Fibroblast of skin of back (primary cell): Measurements from ENCODE around the gene CELSR2.

ENCODE experiments used
- DNase-seq: peaks from one replicate; pipeline ENCODE4 v3.0.0-alpha.2; 2013

CELSR2 gene

GRCh38 chr1:109228167-109228566, 21.2 kb upstream of the CELSR2 start:
- peak; percentile 27 for DNase-seq

- DNase-seq = no peak
These were observed 19.7 kb upstream of the CELSR2 start for GRCh38 chr1:109229531-109230127.

GRCh38 chr1:109231066-109231465, 18.3 kb upstream of the CELSR2 start:
- DNase-seq = no peak

GRCh38 chr1:109235137-109235536, 14.2 kb upstream of the CELSR2 start:
- DNase-seq = no peak

- DNase-seq = no peak
These were observed 11.8 kb upstream of the CELSR2 start for GRCh38 chr1:109237512-109237911.

- DNase-seq = no peak
These were observed 11.0 kb upstream of the CELSR2 start for GRCh38 chr1:109238382-109238781.

GRCh38 chr1:109239047-109239408, 10.3 kb upstream of the CELSR2 start:
- no peak for DNase-seq

- peak; percentile 40 for DNase-seq
These were observed 9.8 kb upstream of the CELSR2 start for GRCh38 chr1:109239409-109240068.

GRCh38 chr1:109240158-109241152, 8.9 kb upstream of the CELSR2 start:
- peak; percentile 75 for DNase-seq

- DNase-seq = no peak
These were observed 8.0 kb upstream of the CELSR2 start for GRCh38 chr1:109241344-109241743.

- DNase-seq = no peak
These were observed 7.4 kb upstream of the CELSR2 start for GRCh38 chr1:109241841-109242345.

- no peak for DNase-seq
These were observed 7.0 kb upstream of the CELSR2 start for GRCh38 chr1:109242387-109242786.

GRCh38 chr1:109243221-109243620, 6.1 kb upstream of the CELSR2 start:
- DNase-seq = no peak

GRCh38 chr1:109243860-109244552, 5.3 kb upstream of the CELSR2 start:
- no peak for DNase-seq

- no peak for DNase-seq
These were observed 3.2 kb upstream of the CELSR2 start for GRCh38 chr1:109246141-109246551.

- DNase-seq = no peak
These were observed 1.7 kb upstream of the CELSR2 start for GRCh38 chr1:109247401-109248365.

GRCh38 chr1:109248444-109248796, 919 bp upstream of the CELSR2 start:
- no peak for DNase-seq

- DNase-seq = no peak
These were observed 489 bp downstream of the CELSR2 start for GRCh38 chr1:109249654-109250401.

GRCh38 chr1:109250454-109251276, 1.3 kb downstream of the CELSR2 start:
- DNase-seq = no peak
